ENCODE data around the gene QSER1. TPM values are rescaled to one million over a fixed set of nuclear protein-coding genes. Genes with fewer than 3 reads are reported as not detected.

The QSER1 gene
- total and polyA plus RNA-seq, 2 experiments from 2014 or later = 29.4 to 132 TPM

- H3K36me3 ChIP-seq (ENCODE audit: insufficient read depth) = no peaks in the 10 kb centered on the region
- H3K27me3 Mint-ChIP-seq (ENCODE audit: insufficient read depth, low read depth, poor library complexity) = no peaks in the 10 kb centered on the region
- no peak overlapping the region for H3K4me2 ChIP-seq
- DNase-seq (ENCODE audit: low spot score) (no peak), ATAC-seq (no peak)
- no peaks in the 10 kb centered on the region for H3F3A ChIP-seq (replicated peaks; ENCODE audit: low read depth)
- TF ChIP-seq CTCF (conservative IDR thresholded peaks at IDR 0.05; ENCODE audit: low read depth in 2 of 2) (no peak), JUNB (IDR thresholded peaks at IDR 0.05; ENCODE audit: unreplicated experiment) (no peak), ETS1 (IDR thresholded peaks at IDR 0.05) (no peak), ZNF462 (CRISPR knock-in tag; IDR thresholded peaks at IDR 0.05) (no peak), REST (IDR thresholded peaks at IDR 0.05; ENCODE audit: unreplicated experiment) (no peak), ZNF331 (CRISPR knock-in tag; IDR thresholded peaks at IDR 0.05; ENCODE audit: low read depth) (no peak), STAT1 (IDR thresholded peaks at IDR 0.05; ENCODE audit: unreplicated experiment) (no peak), POLR2AphosphoS5 (IDR thresholded peaks at IDR 0.05; ENCODE audit: low read depth) (no peak), EZH2phosphoT487 (IDR thresholded peaks at IDR 0.05; ENCODE audit: unreplicated experiment) (no peak), EZH2 (IDR thresholded peaks at IDR 0.05; ENCODE audit: low read depth, unreplicated experiment) (no peak), CREB1 (CRISPR knock-in tag; IDR thresholded peaks at IDR 0.05; ENCODE audit: low read depth) (no peak), ZNF114 (CRISPR knock-in tag; IDR thresholded peaks at IDR 0.05) (no peak), NANOG (IDR thresholded peaks at IDR 0.05; ENCODE audit: borderline replicate concordance) (no peak)
- peaks cover 20% of the 10 kb centered on the region for H3K4me1 Mint-ChIP-seq
- H2AFZ ChIP-seq = no peak overlapping the region
- H3K79me2 ChIP-seq (replicated peaks; ENCODE audit: insufficient read depth) = no peaks in the 10 kb centered on the region
- no peak overlapping the region for H3K27ac ChIP-seq (ENCODE audit: low read depth)
- H3K4me1 ChIP-seq (ENCODE audit: insufficient read depth) = peaks cover 19% of the 10 kb centered on the region
- H3K36me3 Mint-ChIP-seq (ENCODE audit: low read depth) = no peaks in the 10 kb centered on the region
- no peak overlapping the region for H3K4me3 ChIP-seq
- peaks cover 4% of the 10 kb centered on the region for H3K27me3 ChIP-seq (ENCODE audit: insufficient read depth)
- no peaks in the 10 kb centered on the region for H3K9me2 ChIP-seq (ENCODE audit: insufficient read depth)
- no peak overlapping the region for H3K27ac Mint-ChIP-seq
- H3K4me3 Mint-ChIP-seq = no peak overlapping the region
- no peaks in the 10 kb centered on the region for H3K9me3 Mint-ChIP-seq
- H4K20me1 ChIP-seq (replicated peaks; ENCODE audit: insufficient read depth) = no peaks in the 10 kb centered on the region
These were observed 129.3 kb downstream of the QSER1 start for GRCh38 chr11:33021937-33022336.

Measured in GM23338 (cell line).